ENCODE data around the gene INPP5F.
A peak's percentile ranks its signal among the peaks of the same experiment; 100 is the strongest.

The INPP5F gene

DNA sequence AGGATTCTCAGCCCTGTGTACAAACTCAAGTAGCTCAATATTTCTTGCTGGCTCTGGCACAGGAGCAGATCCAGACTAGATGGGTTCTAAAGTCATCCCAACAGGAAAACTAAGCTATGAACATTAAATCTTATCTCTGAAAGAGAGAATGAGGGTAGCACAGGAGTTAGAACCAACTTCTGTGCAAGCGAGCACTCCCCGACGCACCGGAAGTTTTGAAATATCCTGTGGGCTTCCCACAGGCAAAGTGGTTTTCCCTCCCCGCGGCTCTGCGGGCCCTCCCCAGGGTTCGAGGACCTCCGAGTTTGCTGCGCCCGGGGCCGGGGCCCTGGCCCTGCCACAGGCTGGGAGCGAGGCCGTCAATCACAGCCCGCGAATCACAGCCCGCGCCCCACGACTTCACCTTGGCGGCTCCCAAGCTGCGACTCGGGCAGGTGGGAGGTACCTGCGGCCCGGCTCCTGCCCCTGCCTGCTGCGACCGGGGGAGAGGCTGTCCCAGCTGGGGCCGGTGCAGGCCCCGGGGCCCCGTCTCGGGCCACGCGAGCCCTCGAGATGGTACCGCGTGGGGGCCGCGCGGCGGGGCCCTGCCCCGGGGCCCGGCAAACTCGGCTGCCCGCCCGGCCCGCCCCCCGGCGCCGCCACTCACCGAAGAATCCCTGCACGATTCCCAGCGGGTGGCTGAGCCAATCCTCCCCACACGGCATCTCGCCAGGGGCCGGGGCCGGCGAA, 146.2 kb downstream of the INPP5F start:
- peak; percentile 40 to 49 for DNase-seq

GRCh38 chr10:119872610-119872859, 146.7 kb downstream of the INPP5F start, which contains the start of gene MCMBP:
MCMBP (minus strand) TSS chr10:119872843; CDS start chr10:119872584, 259 bp downstream.
- DNase-seq, result no peak

GRCh38 chr10:119872860-119873681, 147.2 kb downstream of the INPP5F start:
- DNase-seq, result peak; percentile 79 to 82

- no peak for DNase-seq
These were observed 152.7 kb downstream of the INPP5F start for GRCh38 chr10:119878524-119878923.
